H9 (cell line): ENCODE results near the gene NCAM2. TPM values are rescaled to one million over a fixed set of nuclear protein-coding genes. Genes with fewer than 3 reads are reported as not detected.

Experiments used
- DNase-seq: peaks from one replicate; pipeline ENCODE4 v3.0.0-alpha.2; 2017
- H2AFZ ChIP-seq: one replicate; pipeline ENCODE4 v1.6.1; 2013; ENCODE audit warnings: mild to moderate bottlenecking, low read length, control low read depth, moderate library complexity
- H2AK5ac ChIP-seq: 2 replicates; pipeline ENCODE4 v1.6.1; 2013; ENCODE audit warnings: low read length, control low read depth, mixed read lengths; ENCODE audit not compliant: insufficient read length
- H2BK120ac ChIP-seq: one replicate; pipeline ENCODE4 v1.6.1; 2013; ENCODE audit warnings: low read depth, mild to moderate bottlenecking, low read length, control low read depth, inconsistent platforms; ENCODE audit not compliant: poor library complexity, severe bottlenecking
- H2BK12ac ChIP-seq: 2 replicates; pipeline ENCODE4 v1.6.1; 2013; ENCODE audit warnings: low read length, control low read depth, mixed read lengths, low read depth; ENCODE audit not compliant: insufficient read length
- H2BK15ac ChIP-seq: 2 replicates; pipeline ENCODE4 v1.6.1; 2013; ENCODE audit warnings: low read depth, low read length, control low read depth
- H2BK20ac ChIP-seq: one replicate; pipeline ENCODE4 v1.6.1; 2013; ENCODE audit warnings: low read depth, mild to moderate bottlenecking, low read length, control low read depth, inconsistent platforms; ENCODE audit not compliant: poor library complexity, severe bottlenecking
- H2BK5ac ChIP-seq: 2 replicates; pipeline ENCODE4 v1.6.1; 2013; ENCODE audit warnings: low read length, control low read depth, mixed read lengths; ENCODE audit not compliant: insufficient read length
- H3K14ac ChIP-seq: 2 replicates; pipeline ENCODE4 v1.6.1; 2013; ENCODE audit warnings: low read length, control low read depth; ENCODE audit not compliant: insufficient read depth
- H3K18ac ChIP-seq: 2 replicates; pipeline ENCODE4 v1.6.1; 2013; ENCODE audit warnings: low read depth, mild to moderate bottlenecking, mixed read lengths, low read length, control low read depth; ENCODE audit not compliant: insufficient read length
- H3K23ac ChIP-seq: 2 replicates; pipeline ENCODE4 v1.6.1; 2013; ENCODE audit warnings: low read length, control low read depth, mixed read lengths, low read depth; ENCODE audit not compliant: insufficient read length
- H3K23me2 ChIP-seq: 2 replicates; pipeline ENCODE4 v1.6.1; 2013; ENCODE audit warnings: low read depth, mild to moderate bottlenecking, mixed read lengths, low read length, control low read depth; ENCODE audit not compliant: insufficient read length, poor library complexity, severe bottlenecking
- H3K27ac ChIP-seq: 2 replicates; pipeline ENCODE4 v1.5.1; 2013; ENCODE audit warnings: low read length, control low read depth, mixed read lengths, low read depth; ENCODE audit not compliant: insufficient read length
- H3K27me3 ChIP-seq: 2 replicates; pipeline ENCODE4 v1.6.1; 2013; ENCODE audit warnings: low read length, control low read depth, inconsistent platforms; ENCODE audit not compliant: insufficient read depth
- H3K4ac ChIP-seq: 2 replicates; pipeline ENCODE4 v1.6.1; 2013; ENCODE audit warnings: low read depth, mild to moderate bottlenecking, control low read depth, inconsistent platforms, low read length, moderate library complexity
- H3K4me1 ChIP-seq: 2 replicates; pipeline ENCODE4 v1.6.1; 2013; ENCODE audit warnings: low read length, control low read depth, inconsistent platforms; ENCODE audit not compliant: insufficient read depth
- H3K4me2 ChIP-seq: 2 replicates; pipeline ENCODE4 v1.6.1; 2013; ENCODE audit warnings: low read length, control low read depth, mixed read lengths; ENCODE audit not compliant: insufficient read length, insufficient read depth
- H3K56ac ChIP-seq: 2 replicates; pipeline ENCODE4 v1.6.1; 2013; ENCODE audit warnings: low read depth, mild to moderate bottlenecking, mixed read lengths, low read length, control low read depth; ENCODE audit not compliant: insufficient read length
- H3K79me1 ChIP-seq: 2 replicates; pipeline ENCODE4 v1.6.1; 2013; ENCODE audit warnings: low read depth, mild to moderate bottlenecking, moderate library complexity, low read length, control low read depth, inconsistent platforms; ENCODE audit not compliant: insufficient read depth, poor library complexity, severe bottlenecking
- H3K79me2 ChIP-seq: 2 replicates; pipeline ENCODE4 v1.6.1; 2013; ENCODE audit warnings: low read length, control low read depth, inconsistent platforms; ENCODE audit not compliant: insufficient read depth
- H3K9ac ChIP-seq: 2 replicates; pipeline ENCODE4 v1.6.1; 2013; ENCODE audit warnings: low read length, control low read depth, mixed read lengths; ENCODE audit not compliant: insufficient read length; ENCODE audit errors: extremely low read depth
- H3K9me3 ChIP-seq: one replicate; pipeline ENCODE4 v1.6.1; 2013; ENCODE audit warnings: low read depth, low read length, inconsistent platforms; ENCODE audit not compliant: control insufficient read depth
- H3T11ph ChIP-seq: one replicate; pipeline ENCODE4 v1.6.1; 2013; ENCODE audit warnings: mild to moderate bottlenecking, low read length, control low read depth, inconsistent platforms
- H4K20me1 ChIP-seq: one replicate; pipeline ENCODE4 v1.6.1; 2013; ENCODE audit not compliant: control insufficient read depth, insufficient read length, insufficient read depth
- H4K5ac ChIP-seq: 2 replicates; pipeline ENCODE4 v1.6.1; 2013; ENCODE audit warnings: low read depth, mild to moderate bottlenecking, mixed read lengths, low read length, control low read depth; ENCODE audit not compliant: insufficient read length
- H4K8ac ChIP-seq: replicated peaks from 2 replicates; pipeline ENCODE4 v1.6.1; 2013; ENCODE audit warnings: low read length, control low read depth, mixed read lengths, low read depth; ENCODE audit not compliant: insufficient read length
- H4K91ac ChIP-seq: 2 replicates; pipeline ENCODE4 v1.6.1; 2013; ENCODE audit warnings: low read depth, mild to moderate bottlenecking, moderate library complexity, mixed read lengths, low read length, control low read depth; ENCODE audit not compliant: insufficient read length
- H3K27ac Mint-ChIP-seq, 3 experiments: 2 replicates in 2 of 3; 3 replicates in 1 of 3; pipeline ENCODE4 v1.8.0; 2020 to 2021; ENCODE audit warnings: mixed read lengths in 3 of 3, mild to moderate bottlenecking in 1 of 3, moderate library complexity in 1 of 3
- H3K27me3 Mint-ChIP-seq: 2 replicates; pipeline ENCODE4 v1.8.0; 2021; ENCODE audit warnings: low read depth, mild to moderate bottlenecking, moderate library complexity, mixed read lengths
- H3K36me3 Mint-ChIP-seq, 3 experiments: 2 replicates in 2 of 3; 3 replicates in 1 of 3; pipeline ENCODE4 v1.8.0; 2020 to 2021; ENCODE audit warnings: low read depth in 3 of 3, mixed read lengths in 3 of 3; ENCODE audit not compliant: insufficient read depth in 1 of 3
- H3K4me1 Mint-ChIP-seq, 2 experiments: 2 replicates each; pipeline ENCODE4 v1.8.0; 2020; ENCODE audit warnings: mixed read lengths in 2 of 2
- H3K4me3 Mint-ChIP-seq, 2 experiments: 2 replicates in 1 of 2; 3 replicates in 1 of 2; pipeline ENCODE4 v1.8.0; 2020 to 2021; ENCODE audit warnings: mild to moderate bottlenecking in 2 of 2, mixed read lengths in 2 of 2, moderate library complexity in 1 of 2
- H3K9me3 Mint-ChIP-seq, 2 experiments: 2 replicates in 1 of 2; 3 replicates in 1 of 2; pipeline ENCODE4 v1.8.0; 2020; ENCODE audit warnings: mild to moderate bottlenecking in 2 of 2, mixed read lengths in 2 of 2, moderate library complexity in 1 of 2
- WGBS: extraction: QIAGEN DNeasy Blood & Tissue Kit; methylation state at CpG from one replicate; pipeline ENCODE4 v1.1.7; 2013; ENCODE audit warnings: missing lambda C conversion rate, low lambda C conversion rate, mixed read lengths; ENCODE audit not compliant: insufficient read length; ENCODE audit errors: extremely low coverage; 5-methylcytosine and 5-hydroxymethylcytosine counted together
- total RNA-seq: library from RNA; stranded (reverse); gene quantifications from 2 replicates; pipeline ENCODE4 v1.2.1, GENCODE V29; 2021
- TF ChIP-seq, protein P1 (sequence below): fragments of 200-600 bp; sonication (generic); conservative IDR thresholded peaks from 3 replicates; pipeline ENCODE4 v1.8.0; 2021; ENCODE audit warnings: antibody characterized with exemption, mild to moderate bottlenecking

The NCAM2 gene
- total RNA-seq, 1 experiment from 2014 or later, result 2.2 TPM

GRCh38 chr21:21147374-21147745, 149.2 kb downstream of the NCAM2 start:
- no peaks in the 10 kb centered on the region for H3K27me3 ChIP-seq
- no peak overlapping the region for H3K14ac ChIP-seq
- H2BK12ac ChIP-seq, result no peak overlapping the region
- no peak overlapping the region for H3K27ac Mint-ChIP-seq
- no peak overlapping the region for H2AFZ ChIP-seq
- no peak overlapping the region for H2BK5ac ChIP-seq
- H3K18ac ChIP-seq, result no peak overlapping the region
- no CpG with 5 or more reads among the region's 4 CpGs for WGBS
- no peaks in the 10 kb centered on the region for H3K36me3 Mint-ChIP-seq
- no peak overlapping the region for H4K8ac ChIP-seq
- H3K4me1 ChIP-seq, result no peaks in the 10 kb centered on the region
- no peak overlapping the region for H3K4me3 Mint-ChIP-seq
- H3K4ac ChIP-seq, result no peak overlapping the region
- DNase-seq, result no peak
- TF ChIP-seq, protein P1, sequence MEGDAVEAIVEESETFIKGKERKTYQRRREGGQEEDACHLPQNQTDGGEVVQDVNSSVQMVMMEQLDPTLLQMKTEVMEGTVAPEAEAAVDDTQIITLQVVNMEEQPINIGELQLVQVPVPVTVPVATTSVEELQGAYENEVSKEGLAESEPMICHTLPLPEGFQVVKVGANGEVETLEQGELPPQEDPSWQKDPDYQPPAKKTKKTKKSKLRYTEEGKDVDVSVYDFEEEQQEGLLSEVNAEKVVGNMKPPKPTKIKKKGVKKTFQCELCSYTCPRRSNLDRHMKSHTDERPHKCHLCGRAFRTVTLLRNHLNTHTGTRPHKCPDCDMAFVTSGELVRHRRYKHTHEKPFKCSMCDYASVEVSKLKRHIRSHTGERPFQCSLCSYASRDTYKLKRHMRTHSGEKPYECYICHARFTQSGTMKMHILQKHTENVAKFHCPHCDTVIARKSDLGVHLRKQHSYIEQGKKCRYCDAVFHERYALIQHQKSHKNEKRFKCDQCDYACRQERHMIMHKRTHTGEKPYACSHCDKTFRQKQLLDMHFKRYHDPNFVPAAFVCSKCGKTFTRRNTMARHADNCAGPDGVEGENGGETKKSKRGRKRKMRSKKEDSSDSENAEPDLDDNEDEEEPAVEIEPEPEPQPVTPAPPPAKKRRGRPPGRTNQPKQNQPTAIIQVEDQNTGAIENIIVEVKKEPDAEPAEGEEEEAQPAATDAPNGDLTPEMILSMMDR, result no peak
- no peaks in the 10 kb centered on the region for H3K79me2 ChIP-seq
- no peaks in the 10 kb centered on the region for H4K20me1 ChIP-seq
- no peak overlapping the region for H2BK20ac ChIP-seq
- no peak overlapping the region for H3K56ac ChIP-seq
- no peak overlapping the region for H4K5ac ChIP-seq
- no peak overlapping the region for H3K23ac ChIP-seq
- no peak overlapping the region for H3K9ac ChIP-seq
- no peak overlapping the region for H2BK15ac ChIP-seq
- no peak overlapping the region for H4K91ac ChIP-seq
- H3K23me2 ChIP-seq, result no peaks in the 10 kb centered on the region
- no peak overlapping the region for H2AK5ac ChIP-seq
- H3K4me1 Mint-ChIP-seq, result no peaks in the 10 kb centered on the region
- H3K9me3 Mint-ChIP-seq, result no peaks in the 10 kb centered on the region
- no peak overlapping the region for H2BK120ac ChIP-seq
- H3K9me3 ChIP-seq, result no peaks in the 10 kb centered on the region
- H3K79me1 ChIP-seq, result no peaks in the 10 kb centered on the region
- no peak overlapping the region for H3T11ph ChIP-seq
- no peak overlapping the region for H3K27ac ChIP-seq
- no peaks in the 10 kb centered on the region for H3K27me3 Mint-ChIP-seq
- no peak overlapping the region for H3K4me2 ChIP-seq
